Liver (tissue), 9 donors: ENCODE measurements around the gene MASP1. TPM values are rescaled to one million over a fixed set of nuclear protein-coding genes. Genes with fewer than 3 reads are reported as not detected.

Experiments used
- DNase-seq: peaks from one replicate; pipeline ENCODE4 v3.0.0-alpha.2; 2017; ENCODE audit warnings: low spot score
- H3K27ac ChIP-seq, 2 donors: one replicate each; pipeline ENCODE4 v1.7.0; 2013; ENCODE audit warnings: inconsistent platforms in 2 of 2, low read length in 2 of 2, control low read depth in 1 of 2, low read depth in 1 of 2, mild to moderate bottlenecking in 1 of 2
- H3K27me3 ChIP-seq, 4 donors: one replicate each; pipeline versions ENCODE4 v1.6.1 to v1.7.0; 2013; ENCODE audit warnings: low read length in 3 of 4, inconsistent platforms in 1 of 4, mild to moderate bottlenecking in 1 of 4, moderate library complexity in 1 of 4; ENCODE audit not compliant: control insufficient read depth in 4 of 4, insufficient read depth in 4 of 4
- H3K36me3 ChIP-seq, 4 donors: one replicate each; pipeline versions ENCODE4 v1.6.1 to v1.7.0; 2013; ENCODE audit warnings: low read length in 3 of 4, mild to moderate bottlenecking in 3 of 4, low read depth in 1 of 4, moderate library complexity in 1 of 4; ENCODE audit not compliant: control insufficient read depth in 4 of 4, insufficient read depth in 3 of 4
- H3K4me1 ChIP-seq, 4 donors: one replicate each; pipeline versions ENCODE4 v1.6.1 to v1.7.0; 2013; ENCODE audit warnings: low read length in 3 of 4, mild to moderate bottlenecking in 3 of 4, moderate library complexity in 1 of 4; ENCODE audit not compliant: control insufficient read depth in 4 of 4, insufficient read depth in 4 of 4
- H3K4me3 ChIP-seq, 3 donors: one replicate each; pipeline versions ENCODE4 v1.6.1 to v1.7.0; 2013; ENCODE audit warnings: low read length in 3 of 3, control low read depth in 1 of 3, low read depth in 1 of 3, mild to moderate bottlenecking in 1 of 3
- H3K9ac ChIP-seq, 2 donors: one replicate each; pipeline ENCODE4 v1.7.0; 2013; ENCODE audit warnings: low read length in 2 of 2, mild to moderate bottlenecking in 2 of 2, moderate library complexity in 2 of 2, control low read depth in 1 of 2, low read depth in 1 of 2
- H3K9me3 ChIP-seq, 4 donors: one replicate each; pipeline versions ENCODE4 v1.6.1 to v1.7.0; 2013; ENCODE audit warnings: low read length in 3 of 4; ENCODE audit not compliant: control insufficient read depth in 4 of 4
- EGR1 ChIP-seq, 2 donors: IDR thresholded peaks; 2 replicates each; pipeline ENCODE4 v1.6.1; 2016 to 2018; ENCODE audit warnings: antibody characterized with exemption in 2 of 2, low read depth in 2 of 2
- FOXA1 ChIP-seq: IDR thresholded peaks from 2 replicates; pipeline ENCODE4 v1.6.1; 2016; ENCODE audit warnings: antibody characterized with exemption
- FOXA2 ChIP-seq: IDR thresholded peaks from 2 replicates; pipeline ENCODE4 v1.6.1; 2016; ENCODE audit warnings: antibody characterized with exemption
- GABPA ChIP-seq, 2 donors: IDR thresholded peaks in 1 of 2; conservative IDR thresholded peaks in 1 of 2; 2 replicates each; pipeline ENCODE4 v1.6.1; 2016; ENCODE audit warnings: antibody characterized with exemption in 2 of 2, mild to moderate bottlenecking in 1 of 2, moderate library complexity in 1 of 2
- HNF4A ChIP-seq, 2 donors: conservative IDR thresholded peaks; 2 replicates each; pipeline ENCODE4 v1.6.1; 2016; ENCODE audit warnings: antibody characterized with exemption in 2 of 2, mild to moderate bottlenecking in 2 of 2
- HNF4G ChIP-seq: IDR thresholded peaks from 2 replicates; pipeline ENCODE4 v1.6.1; 2016; ENCODE audit warnings: antibody characterized with exemption
- JUND ChIP-seq, 2 donors: IDR thresholded peaks; 2 replicates each; pipeline ENCODE4 v1.6.1; 2016; ENCODE audit warnings: antibody characterized with exemption in 2 of 2
- NR2F2 ChIP-seq: IDR thresholded peaks from 2 replicates; pipeline ENCODE4 v1.6.1; 2016; ENCODE audit warnings: antibody characterized with exemption
- RAD21 ChIP-seq, 2 donors: IDR thresholded peaks; 2 replicates each; pipeline ENCODE4 v1.6.1; 2016; ENCODE audit warnings: antibody characterized with exemption in 2 of 2, mild to moderate bottlenecking in 2 of 2
- RXRA ChIP-seq, 2 donors: IDR thresholded peaks; 2 replicates each; pipeline ENCODE4 v1.6.1; 2017 to 2018; ENCODE audit warnings: antibody characterized with exemption in 2 of 2, mild to moderate bottlenecking in 1 of 2
- SP1 ChIP-seq: IDR thresholded peaks from 2 replicates; pipeline ENCODE4 v1.6.1; 2018; ENCODE audit warnings: antibody characterized with exemption, mild to moderate bottlenecking
- TAF1 ChIP-seq: conservative IDR thresholded peaks from 2 replicates; pipeline ENCODE4 v1.6.1; 2016; ENCODE audit warnings: antibody characterized with exemption, mild to moderate bottlenecking
- YY1 ChIP-seq: IDR thresholded peaks from 2 replicates; pipeline ENCODE4 v1.6.1; 2016; ENCODE audit warnings: antibody characterized with exemption, mild to moderate bottlenecking
- WGBS: extraction: QIAGEN DNeasy Blood & Tissue Kit; methylation state at CpG from one replicate; pipeline ENCODE4 v1.1.7; 2013; 5-methylcytosine and 5-hydroxymethylcytosine counted together
- polyA plus RNA-seq, 2 donors: library from polyadenylated mRNA; stranded (reverse) in 1 of 2; unstranded in 1 of 2; fragments of 200-250 nt in 1 of 2; fragments of >200 nt in 1 of 2; fragmentation: Nextera tagmentation in 1 of 2; extraction: Ambion mirVana in 1 of 2; gene quantifications; one replicate each; pipeline versions ENCODE4 v1.2.1 to v1.2.3, GENCODE V29; 2013 to 2015
- total RNA-seq, 2 donors: library from RNA; depleted of rRNA; stranded (reverse); fragments of >200 nt; gene quantifications; one replicate each; pipeline ENCODE4 v1.2.3, GENCODE V29; 2014
- TF ChIP-seq, protein P1 (sequence below): IDR thresholded peaks from 2 replicates; pipeline ENCODE4 v1.6.1; 2016; ENCODE audit warnings: antibody characterized with exemption
- TF ChIP-seq, protein P2 (sequence below): IDR thresholded peaks from 2 replicates; pipeline ENCODE4 v1.6.1; 2016; ENCODE audit warnings: antibody characterized with exemption
- TF ChIP-seq, protein P3 (sequence below): IDR thresholded peaks from 2 replicates; pipeline ENCODE4 v1.6.1; 2016; ENCODE audit warnings: antibody characterized with exemption
- TF ChIP-seq, protein P4 (sequence below): IDR thresholded peaks from 2 replicates; pipeline ENCODE4 v1.6.1; 2016; ENCODE audit warnings: antibody characterized with exemption, mild to moderate bottlenecking
- TF ChIP-seq, protein P5 (sequence below): fragments of 150-350 bp; IDR thresholded peaks from 2 replicates; pipeline ENCODE4 v1.5.1; 2017; ENCODE audit warnings: improper control_type of control experiment, low read depth, low read length; ENCODE audit not compliant: missing input control
- donor health status: healthy.
- donor health status: healthy.
- donor health status: healthy.
- donor health status: healthy.
- donor health status: healthy.

The MASP1 gene
- total and polyA plus RNA-seq, 4 donors, result 53.2 to 83.8 (median 73.8) TPM

DNA sequence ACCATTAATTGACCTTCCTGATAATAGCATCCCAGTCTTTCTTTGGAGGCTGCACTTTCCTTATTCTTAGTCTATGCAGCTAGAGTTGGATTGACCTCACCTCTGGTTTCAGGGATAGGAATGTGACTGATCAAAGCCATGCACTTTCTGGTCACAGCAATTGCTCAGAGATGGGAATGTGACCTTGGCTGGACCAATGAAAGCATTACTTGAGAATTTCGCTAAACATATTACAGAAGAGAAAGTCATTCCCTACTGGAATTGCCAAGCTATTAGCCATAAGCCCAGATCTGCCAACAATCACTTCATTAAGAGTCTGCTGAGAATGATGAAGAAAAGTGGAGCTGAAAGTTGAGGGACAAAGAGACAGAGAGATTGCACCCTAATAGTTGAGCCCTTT lies 61.5 kb downstream of the MASP1 start (continued):
- TF ChIP-seq HNF4A (conservative IDR thresholded peaks at IDR 0.05) (no peak), FOXA1 (no peak)

DNA sequence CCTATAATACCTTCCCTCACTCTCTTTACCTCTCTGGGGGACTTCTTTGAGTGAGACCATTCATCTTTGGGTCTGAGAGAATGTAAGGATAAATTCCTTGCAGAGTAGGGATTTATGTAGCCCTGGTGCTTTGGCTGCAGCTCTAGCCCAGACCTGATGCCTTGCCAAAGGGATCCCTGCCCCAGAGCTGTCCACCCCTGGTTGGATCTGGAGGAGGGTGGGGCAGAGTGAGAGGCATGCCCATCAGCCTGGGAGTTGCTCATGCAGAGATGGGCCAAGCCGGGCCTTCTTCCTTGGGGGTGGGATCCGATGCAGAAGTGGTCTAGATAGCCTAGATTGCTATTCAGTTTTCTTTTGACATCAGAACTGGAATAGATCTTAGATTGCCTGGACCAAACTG lies 62.8 kb downstream of the MASP1 start:
- H3K4me1 ChIP-seq, result peaks cover 0 to 10% (median 2%) of the 10 kb centered on the region in 4 donors
- peaks cover 0 to 32% (median 17%) of the 10 kb centered on the region in 4 donors for H3K36me3 ChIP-seq
- 97% methylated on average over 2 of the region's 2 CpGs for WGBS
- no peaks in the 10 kb centered on the region for H3K9me3 ChIP-seq
- no peak for DNase-seq
- TF ChIP-seq, protein P1, sequence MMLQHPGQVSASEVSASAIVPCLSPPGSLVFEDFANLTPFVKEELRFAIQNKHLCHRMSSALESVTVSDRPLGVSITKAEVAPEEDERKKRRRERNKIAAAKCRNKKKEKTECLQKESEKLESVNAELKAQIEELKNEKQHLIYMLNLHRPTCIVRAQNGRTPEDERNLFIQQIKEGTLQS, result no peak
- no peak for TF ChIP-seq SP1
- TF ChIP-seq NR2F2, result no peak
- TF ChIP-seq, protein P2, sequence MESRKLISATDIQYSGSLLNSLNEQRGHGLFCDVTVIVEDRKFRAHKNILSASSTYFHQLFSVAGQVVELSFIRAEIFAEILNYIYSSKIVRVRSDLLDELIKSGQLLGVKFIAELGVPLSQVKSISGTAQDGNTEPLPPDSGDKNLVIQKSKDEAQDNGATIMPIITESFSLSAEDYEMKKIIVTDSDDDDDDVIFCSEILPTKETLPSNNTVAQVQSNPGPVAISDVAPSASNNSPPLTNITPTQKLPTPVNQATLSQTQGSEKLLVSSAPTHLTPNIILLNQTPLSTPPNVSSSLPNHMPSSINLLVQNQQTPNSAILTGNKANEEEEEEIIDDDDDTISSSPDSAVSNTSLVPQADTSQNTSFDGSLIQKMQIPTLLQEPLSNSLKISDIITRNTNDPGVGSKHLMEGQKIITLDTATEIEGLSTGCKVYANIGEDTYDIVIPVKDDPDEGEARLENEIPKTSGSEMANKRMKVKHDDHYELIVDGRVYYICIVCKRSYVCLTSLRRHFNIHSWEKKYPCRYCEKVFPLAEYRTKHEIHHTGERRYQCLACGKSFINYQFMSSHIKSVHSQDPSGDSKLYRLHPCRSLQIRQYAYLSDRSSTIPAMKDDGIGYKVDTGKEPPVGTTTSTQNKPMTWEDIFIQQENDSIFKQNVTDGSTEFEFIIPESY, result no peak
- TF ChIP-seq, protein P3, sequence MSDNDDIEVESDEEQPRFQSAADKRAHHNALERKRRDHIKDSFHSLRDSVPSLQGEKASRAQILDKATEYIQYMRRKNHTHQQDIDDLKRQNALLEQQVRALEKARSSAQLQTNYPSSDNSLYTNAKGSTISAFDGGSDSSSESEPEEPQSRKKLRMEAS, result no peak
- no peak for TF ChIP-seq GABPA (IDR thresholded peaks at IDR 0.05 in 1 of 2, conservative IDR thresholded peaks at IDR 0.05 in 1 of 2)
- TF ChIP-seq, protein P4, sequence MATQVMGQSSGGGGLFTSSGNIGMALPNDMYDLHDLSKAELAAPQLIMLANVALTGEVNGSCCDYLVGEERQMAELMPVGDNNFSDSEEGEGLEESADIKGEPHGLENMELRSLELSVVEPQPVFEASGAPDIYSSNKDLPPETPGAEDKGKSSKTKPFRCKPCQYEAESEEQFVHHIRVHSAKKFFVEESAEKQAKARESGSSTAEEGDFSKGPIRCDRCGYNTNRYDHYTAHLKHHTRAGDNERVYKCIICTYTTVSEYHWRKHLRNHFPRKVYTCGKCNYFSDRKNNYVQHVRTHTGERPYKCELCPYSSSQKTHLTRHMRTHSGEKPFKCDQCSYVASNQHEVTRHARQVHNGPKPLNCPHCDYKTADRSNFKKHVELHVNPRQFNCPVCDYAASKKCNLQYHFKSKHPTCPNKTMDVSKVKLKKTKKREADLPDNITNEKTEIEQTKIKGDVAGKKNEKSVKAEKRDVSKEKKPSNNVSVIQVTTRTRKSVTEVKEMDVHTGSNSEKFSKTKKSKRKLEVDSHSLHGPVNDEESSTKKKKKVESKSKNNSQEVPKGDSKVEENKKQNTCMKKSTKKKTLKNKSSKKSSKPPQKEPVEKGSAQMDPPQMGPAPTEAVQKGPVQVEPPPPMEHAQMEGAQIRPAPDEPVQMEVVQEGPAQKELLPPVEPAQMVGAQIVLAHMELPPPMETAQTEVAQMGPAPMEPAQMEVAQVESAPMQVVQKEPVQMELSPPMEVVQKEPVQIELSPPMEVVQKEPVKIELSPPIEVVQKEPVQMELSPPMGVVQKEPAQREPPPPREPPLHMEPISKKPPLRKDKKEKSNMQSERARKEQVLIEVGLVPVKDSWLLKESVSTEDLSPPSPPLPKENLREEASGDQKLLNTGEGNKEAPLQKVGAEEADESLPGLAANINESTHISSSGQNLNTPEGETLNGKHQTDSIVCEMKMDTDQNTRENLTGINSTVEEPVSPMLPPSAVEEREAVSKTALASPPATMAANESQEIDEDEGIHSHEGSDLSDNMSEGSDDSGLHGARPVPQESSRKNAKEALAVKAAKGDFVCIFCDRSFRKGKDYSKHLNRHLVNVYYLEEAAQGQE, result no peak
- TF ChIP-seq EGR1 (IDR thresholded peaks at IDR 0.05; ENCODE audit: low read depth in 2 of 2), result no peak
- no peak for TF ChIP-seq FOXA1
- TF ChIP-seq HNF4A (conservative IDR thresholded peaks at IDR 0.05), result no peak
- no peak for TF ChIP-seq TAF1
- TF ChIP-seq FOXA2, result no peak
- TF ChIP-seq YY1, result no peak
- TF ChIP-seq JUND (IDR thresholded peaks at IDR 0.05), result no peak
- no peak for TF ChIP-seq RAD21 (IDR thresholded peaks at IDR 0.05)
- TF ChIP-seq RXRA (IDR thresholded peaks at IDR 0.05), result no peak
- TF ChIP-seq, protein P5, sequence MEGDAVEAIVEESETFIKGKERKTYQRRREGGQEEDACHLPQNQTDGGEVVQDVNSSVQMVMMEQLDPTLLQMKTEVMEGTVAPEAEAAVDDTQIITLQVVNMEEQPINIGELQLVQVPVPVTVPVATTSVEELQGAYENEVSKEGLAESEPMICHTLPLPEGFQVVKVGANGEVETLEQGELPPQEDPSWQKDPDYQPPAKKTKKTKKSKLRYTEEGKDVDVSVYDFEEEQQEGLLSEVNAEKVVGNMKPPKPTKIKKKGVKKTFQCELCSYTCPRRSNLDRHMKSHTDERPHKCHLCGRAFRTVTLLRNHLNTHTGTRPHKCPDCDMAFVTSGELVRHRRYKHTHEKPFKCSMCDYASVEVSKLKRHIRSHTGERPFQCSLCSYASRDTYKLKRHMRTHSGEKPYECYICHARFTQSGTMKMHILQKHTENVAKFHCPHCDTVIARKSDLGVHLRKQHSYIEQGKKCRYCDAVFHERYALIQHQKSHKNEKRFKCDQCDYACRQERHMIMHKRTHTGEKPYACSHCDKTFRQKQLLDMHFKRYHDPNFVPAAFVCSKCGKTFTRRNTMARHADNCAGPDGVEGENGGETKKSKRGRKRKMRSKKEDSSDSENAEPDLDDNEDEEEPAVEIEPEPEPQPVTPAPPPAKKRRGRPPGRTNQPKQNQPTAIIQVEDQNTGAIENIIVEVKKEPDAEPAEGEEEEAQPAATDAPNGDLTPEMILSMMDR, result no peak
- TF ChIP-seq HNF4G, result no peak
- no peaks in the 10 kb centered on the region for H3K27me3 ChIP-seq
- H3K27ac ChIP-seq, result no peak overlapping the region
- H3K9ac ChIP-seq, result no peak overlapping the region
- H3K4me3 ChIP-seq, result no peak overlapping the region
